GM10248 (cell line): ENCODE measurements around the gene STKLD1.
"Not testable (repeated sequence)": the region's sequence is repeated elsewhere in the genome, so short reads cannot be mapped to it uniquely, and the experiment has no call there.

Source experiments
- CTCF ChIA-PET: fragments of 300-600 bp; sonication (Branson Sonifier 250); formaldehyde crosslinking; extraction: SDS; loops from one replicate; lab custom pipeline; 2021; ENCODE audit warnings: antibody characterized with exemption; lab: Yijun Ruan, JAX
- POLR2A ChIA-PET: fragments of 350-650 bp; sonication (Branson Sonifier 250); formaldehyde crosslinking; extraction: SDS; loops from one replicate; lab custom pipeline; 2020; ENCODE audit warnings: antibody characterized with exemption; lab: Yijun Ruan, JAX
- DNase-seq: peaks from one replicate; pipeline ENCODE4 v3.0.0; 2012; ENCODE audit errors: extremely low spot score
- TF ChIP-seq, protein P1 (sequence below): IDR thresholded peaks from 2 replicates; pipeline ENCODE4 v1.5.1; 2012; ENCODE audit warnings: mild to moderate bottlenecking, low read depth; ENCODE audit errors: extremely low read depth, missing control alignments, control extremely low read depth

STKLD1 gene

GRCh38 chr9:133443982-133444381 lies 67.8 kb downstream of the STKLD1 start:
- POLR2A ChIA-PET: interaction anchor here (0.5 kb wide), 1 partner anchor 15 kb away, joined by 4 read pairs; no protein-coding TSS in a partner anchor
- CTCF ChIA-PET: interaction anchor here (1.0 to 1.1 kb wide), 3 partner anchors 14 to 299 kb away, joined by 3 to 4 read pairs (median 3); no protein-coding TSS in a partner anchor

GRCh38 chr9:133445293-133445969 lies 69.3 kb downstream of the STKLD1 start:
- no peak for DNase-seq
- POLR2A ChIA-PET: interaction anchor here (0.5 kb wide), 1 partner anchor 90 kb away, joined by 3 read pairs; no protein-coding TSS in a partner anchor
- TF ChIP-seq, protein P1, sequence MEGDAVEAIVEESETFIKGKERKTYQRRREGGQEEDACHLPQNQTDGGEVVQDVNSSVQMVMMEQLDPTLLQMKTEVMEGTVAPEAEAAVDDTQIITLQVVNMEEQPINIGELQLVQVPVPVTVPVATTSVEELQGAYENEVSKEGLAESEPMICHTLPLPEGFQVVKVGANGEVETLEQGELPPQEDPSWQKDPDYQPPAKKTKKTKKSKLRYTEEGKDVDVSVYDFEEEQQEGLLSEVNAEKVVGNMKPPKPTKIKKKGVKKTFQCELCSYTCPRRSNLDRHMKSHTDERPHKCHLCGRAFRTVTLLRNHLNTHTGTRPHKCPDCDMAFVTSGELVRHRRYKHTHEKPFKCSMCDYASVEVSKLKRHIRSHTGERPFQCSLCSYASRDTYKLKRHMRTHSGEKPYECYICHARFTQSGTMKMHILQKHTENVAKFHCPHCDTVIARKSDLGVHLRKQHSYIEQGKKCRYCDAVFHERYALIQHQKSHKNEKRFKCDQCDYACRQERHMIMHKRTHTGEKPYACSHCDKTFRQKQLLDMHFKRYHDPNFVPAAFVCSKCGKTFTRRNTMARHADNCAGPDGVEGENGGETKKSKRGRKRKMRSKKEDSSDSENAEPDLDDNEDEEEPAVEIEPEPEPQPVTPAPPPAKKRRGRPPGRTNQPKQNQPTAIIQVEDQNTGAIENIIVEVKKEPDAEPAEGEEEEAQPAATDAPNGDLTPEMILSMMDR: no peak
- CTCF ChIA-PET: no interaction called here

More at GRCh38 chr9:133443982-133444381, 67.8 kb downstream of the STKLD1 start:
- DNase-seq: no peak
- TF ChIP-seq, protein P1: no peak

DNA sequence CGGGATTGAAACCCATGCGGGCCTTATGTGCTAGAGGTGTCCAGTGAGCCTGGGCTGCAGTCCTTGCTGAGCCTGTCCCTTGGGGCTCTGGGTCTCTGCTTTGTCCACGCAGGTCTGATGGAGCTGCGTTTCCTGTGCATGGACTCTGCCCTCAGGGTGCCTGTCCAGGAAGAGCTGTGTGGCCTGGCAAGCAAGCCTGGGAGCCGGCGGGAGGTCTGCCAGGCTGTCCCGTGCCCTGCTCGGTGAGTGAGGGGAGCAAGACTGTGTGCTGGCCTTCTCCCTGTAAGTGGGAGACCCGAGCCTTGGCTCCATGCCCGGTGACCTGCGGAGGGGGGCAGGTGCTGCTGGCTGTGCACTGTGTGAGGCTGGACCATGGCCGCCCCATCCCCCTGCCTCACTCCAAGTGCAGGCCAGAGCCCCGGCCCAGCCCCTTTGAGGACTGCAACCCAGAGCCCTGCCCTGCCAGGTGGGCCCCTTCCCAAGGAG lies 72.4 kb downstream of the STKLD1 start:
- DNase-seq: no peak
- TF ChIP-seq, protein P1: no peak
- CTCF ChIA-PET: no interaction called here
- POLR2A ChIA-PET: no interaction called here

DNA sequence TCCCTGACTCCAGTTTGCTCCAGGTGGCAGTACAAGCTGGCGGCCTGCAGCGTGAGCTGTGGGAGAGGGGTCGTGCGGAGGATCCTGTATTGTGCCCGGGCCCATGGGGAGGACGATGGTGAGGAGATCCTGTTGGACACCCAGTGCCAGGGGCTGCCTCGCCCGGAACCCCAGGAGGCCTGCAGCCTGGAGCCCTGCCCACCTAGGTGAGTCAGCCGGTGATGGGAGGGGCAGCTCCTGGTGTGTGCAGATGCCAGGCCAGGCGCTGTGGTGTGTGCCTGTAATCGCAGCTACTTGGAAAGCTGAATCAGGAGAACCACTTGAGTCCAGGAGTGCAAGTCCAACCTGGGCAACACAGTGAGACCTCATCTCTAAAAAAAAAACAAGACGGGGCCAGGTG lies 73.6 kb downstream of the STKLD1 start:
- DNase-seq: no peak
- POLR2A ChIA-PET: no interaction called here
- CTCF ChIA-PET: no interaction called here
- TF ChIP-seq, protein P1: no peak

DNA sequence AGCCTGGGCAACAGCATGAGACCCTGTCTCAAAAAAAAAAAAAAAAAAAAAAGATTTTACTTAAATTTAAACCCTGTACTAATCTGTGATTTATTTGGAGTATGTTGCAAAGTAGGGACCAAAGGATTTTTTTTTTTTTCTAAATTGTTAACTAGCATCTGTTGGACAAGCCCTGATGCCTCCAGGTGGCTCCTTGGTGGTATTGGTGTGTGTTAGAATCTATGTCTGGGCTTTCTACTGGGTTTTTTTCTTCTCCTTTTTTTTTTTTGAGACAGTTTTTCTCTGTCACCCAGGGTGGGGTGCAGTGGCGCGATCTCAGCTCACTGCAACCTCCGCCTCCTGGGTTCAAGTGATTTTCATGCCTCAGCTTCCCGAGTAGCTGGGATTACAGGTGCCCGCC lies 75.7 kb downstream of the STKLD1 start:
- DNase-seq, POLR2A ChIA-PET: not testable (repeated sequence)
- CTCF ChIA-PET: interaction anchor here (1.3 kb wide), 1 partner anchor 46 kb away, joined by 3 read pairs; no protein-coding TSS in a partner anchor

DNA sequence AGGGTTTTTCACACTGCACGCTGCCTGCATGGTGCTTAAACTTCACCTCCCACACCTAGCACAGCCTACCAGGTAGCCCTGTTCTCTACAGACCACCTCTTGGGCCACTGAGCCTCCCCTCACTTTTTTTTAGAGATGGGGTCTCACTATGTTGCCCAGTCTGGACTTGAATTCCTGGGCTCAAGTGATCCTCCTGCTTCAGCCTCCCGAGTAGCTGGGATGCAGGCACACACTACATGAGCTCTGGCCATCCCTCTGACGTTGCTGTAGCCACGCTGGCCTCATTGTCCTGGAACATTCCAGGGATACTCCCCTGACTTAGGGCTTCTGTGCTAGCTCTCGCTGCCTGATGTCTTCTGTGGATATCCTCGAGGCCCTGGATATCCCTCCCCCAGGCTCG lies 76.4 kb downstream of the STKLD1 start:
- CTCF ChIA-PET: interaction anchor here (1.3 kb wide), 1 partner anchor 47 kb away, joined by 3 read pairs; no protein-coding TSS in a partner anchor
- TF ChIP-seq, protein P1: no peak
- no peak for DNase-seq
- POLR2A ChIA-PET: no interaction called here

DNA sequence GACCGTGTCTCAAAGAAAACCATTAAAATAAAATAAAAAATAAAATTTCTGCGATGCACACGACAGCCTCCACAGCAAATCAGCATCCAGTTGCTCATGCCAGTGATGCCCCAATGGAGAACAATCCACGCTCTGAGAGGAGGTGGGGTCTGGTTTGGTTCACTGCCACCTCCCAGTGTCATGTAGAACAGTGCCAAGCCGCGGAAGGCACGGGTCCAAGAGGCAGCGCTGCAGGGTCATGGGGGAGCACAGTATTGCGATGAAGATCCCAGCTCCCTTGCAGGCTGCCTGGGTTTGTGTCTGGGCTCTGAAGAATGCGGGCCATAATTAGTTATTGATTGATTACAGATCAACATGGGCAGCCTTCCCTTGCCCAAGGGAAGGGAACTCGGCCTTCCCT lies 77.5 kb downstream of the STKLD1 start:
- no peak for DNase-seq
- TF ChIP-seq, protein P1: no peak
- ChIA-PET POLR2A (no interaction called here), CTCF (no interaction called here)
